Stimulated activated naive CD8-positive, alpha-beta T cell treated with anti-CD3 and anti-CD28 coated beads, Interleukin-15, Interleukin-2, amounts not matched to agents 100 ng/mL and 50 ng/mL, for 24 hours (primary cell): Measurements from ENCODE around the gene ZFP3.
"Not testable (repeated sequence)": the region's sequence is repeated elsewhere in the genome, so short reads cannot be mapped to it uniquely, and the experiment has no call there.

Experiments used
- H3K27ac Mint-ChIP-seq: one replicate; pipeline ENCODE4 v1.8.0; 2021; ENCODE audit warnings: mild to moderate bottlenecking, mixed read lengths
- H3K27me3 Mint-ChIP-seq: one replicate; pipeline ENCODE4 v1.8.0; 2021; ENCODE audit warnings: mixed read lengths
- H3K36me3 Mint-ChIP-seq: one replicate; pipeline ENCODE4 v1.8.0; 2021; ENCODE audit warnings: low read depth, mixed read lengths
- H3K4me1 Mint-ChIP-seq: one replicate; pipeline ENCODE4 v1.8.0; 2021; ENCODE audit warnings: low read depth, mixed read lengths
- H3K4me3 Mint-ChIP-seq: one replicate; pipeline ENCODE4 v1.8.0; 2021; ENCODE audit warnings: mild to moderate bottlenecking, mixed read lengths
- H3K9me3 Mint-ChIP-seq: one replicate; pipeline ENCODE4 v1.8.0; 2021; ENCODE audit warnings: mixed read lengths

ZFP3 gene

DNA sequence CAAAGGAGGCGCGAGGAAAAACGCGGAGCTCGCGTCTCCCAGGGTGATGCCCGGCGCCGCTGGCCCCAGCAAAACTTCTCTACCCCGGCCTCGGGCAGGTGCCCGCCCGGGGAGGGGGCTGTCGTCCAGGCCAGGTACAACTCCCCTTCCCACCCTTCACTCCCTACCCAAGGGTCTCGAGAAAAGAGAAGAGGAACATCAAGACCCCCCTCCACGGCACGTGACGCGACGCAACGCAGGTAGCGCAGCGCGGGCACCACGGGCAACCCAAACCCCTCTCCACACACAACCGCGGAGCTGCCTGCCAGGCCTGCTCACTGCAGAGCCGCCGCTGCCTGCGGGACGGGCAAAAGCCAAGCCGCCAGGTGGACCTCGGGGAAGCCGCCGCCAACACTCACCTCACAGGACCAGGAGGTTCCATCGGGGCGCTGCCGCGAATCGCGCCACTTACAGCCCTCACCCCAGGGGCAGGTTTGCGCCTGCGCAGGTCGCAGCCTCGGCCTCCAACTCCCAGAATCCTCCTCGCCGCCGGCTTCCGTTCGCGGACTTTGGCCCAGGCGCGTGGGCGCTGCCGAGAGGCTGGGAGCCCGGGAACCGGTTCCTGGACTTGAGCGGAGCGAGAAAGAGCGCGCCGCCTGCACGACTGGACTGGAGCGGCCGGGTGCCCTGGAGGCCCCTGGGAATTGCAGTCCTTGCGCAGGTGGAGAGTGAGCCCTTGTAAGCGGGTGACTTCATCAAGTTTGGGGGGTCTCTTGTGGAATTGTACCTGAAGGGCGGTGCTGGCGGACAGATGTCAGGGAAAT, 33.3 kb downstream of the ZFP3 start, which contains the start of gene ZNF232:
Gene ZNF232 (minus strand): TSS at position 477 of the 803 bp plus-strand sequence. CDS start 56 bp downstream, at position 421.
- peak within 1 kb of the TSS; percentile 79 for H3K27ac Mint-ChIP-seq
- H3K9me3 Mint-ChIP-seq: peaks cover 6% of the 10 kb centered on the region
- H3K36me3 Mint-ChIP-seq: peaks cover 63% of the 10 kb centered on the region

DNA sequence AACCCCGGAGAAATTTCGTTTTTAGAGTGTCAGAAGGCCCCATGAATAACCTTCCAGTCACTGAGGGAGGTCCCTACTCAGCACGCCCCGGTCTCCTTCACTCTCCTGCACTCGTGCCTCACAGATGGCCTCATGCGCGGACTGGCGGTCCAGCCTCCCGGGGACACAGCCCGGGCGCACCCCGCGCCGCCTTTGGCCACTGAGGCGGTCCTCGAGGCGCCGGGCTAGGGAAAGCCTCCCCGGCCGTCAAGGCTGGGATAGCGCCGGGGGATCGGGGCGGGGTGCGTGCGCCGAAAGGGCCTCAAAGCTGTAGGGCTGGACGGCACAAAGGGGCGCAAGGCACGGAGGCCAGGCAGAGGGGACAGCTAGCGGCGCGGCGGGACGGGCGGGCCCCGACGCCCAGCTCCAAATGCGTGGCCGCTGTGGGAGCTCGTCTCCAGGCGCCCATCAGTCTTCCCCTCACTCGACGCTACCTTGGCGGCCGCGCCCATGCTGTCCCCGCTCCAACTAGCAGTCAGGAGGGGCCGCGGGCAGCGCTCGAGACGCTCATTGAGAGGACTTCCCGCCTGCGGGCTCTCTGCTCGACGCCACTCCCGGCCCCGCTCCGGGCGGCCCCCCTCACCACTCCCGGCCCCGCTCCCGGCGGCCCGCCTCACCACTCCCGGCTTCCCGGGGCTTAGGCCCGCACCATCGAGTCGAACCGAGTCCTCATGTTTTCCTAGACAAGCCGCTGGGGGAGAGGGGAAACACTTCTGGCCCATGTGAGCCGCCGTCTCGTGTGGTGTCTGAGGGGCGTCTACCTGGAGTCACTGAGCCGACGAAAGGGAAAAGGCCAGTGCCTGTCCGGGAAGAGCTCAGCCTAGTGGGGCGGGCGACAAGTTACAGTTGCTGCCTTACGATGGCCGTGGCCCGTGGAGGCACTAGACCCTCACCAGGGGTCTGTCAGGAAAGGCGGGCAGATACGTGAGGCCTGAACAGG, 37.7 kb downstream of the ZFP3 start, which contains the start of gene USP6:
Gene USP6 (plus strand): TSS at position 360 of the 979 bp plus-strand sequence. CDS start 14,336 bp downstream, outside the sequence.
- Mint-ChIP-seq H3K27me3 (peaks cover 38% of the 10 kb centered on the region), H3K4me3 (no peak within 1 kb of the TSS), H3K4me1 (peaks cover 7% of the 10 kb centered on the region), H3K36me3 (peaks cover 22% of the 10 kb centered on the region), H3K9me3 (no peaks in the 10 kb centered on the region), H3K27ac (no peak within 1 kb of the TSS)

More for the DNA sequence above, 33.3 kb downstream of the ZFP3 start, which contains the start of gene ZNF232:
- peaks cover 31% of the 10 kb centered on the region for H3K4me1 Mint-ChIP-seq
- peaks cover 13% of the 10 kb centered on the region for H3K27me3 Mint-ChIP-seq
- peak within 1 kb of the TSS; percentile 92 for H3K4me3 Mint-ChIP-seq

DNA sequence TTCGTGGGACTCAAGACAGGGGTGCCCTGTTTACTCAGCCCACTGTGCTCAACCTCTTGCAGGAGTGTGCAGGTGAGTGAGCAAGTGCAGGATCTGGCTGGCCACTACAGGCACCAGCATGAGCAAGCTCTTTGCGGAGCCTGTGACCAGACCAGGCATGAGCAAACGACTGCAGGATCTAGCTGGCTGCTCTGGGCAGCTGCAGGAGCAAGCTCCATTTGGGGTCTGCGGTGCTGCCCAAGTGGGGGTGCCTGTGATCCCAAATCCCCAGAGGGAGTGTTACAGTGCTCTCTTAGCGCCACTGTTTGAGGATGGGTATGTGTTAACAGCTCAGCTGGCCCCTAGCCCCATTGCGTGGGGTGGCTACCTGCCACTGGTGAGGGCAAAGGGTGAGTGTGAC, 40.0 kb downstream of the ZFP3 start:
- H3K36me3 Mint-ChIP-seq: peaks cover 16% of the 10 kb centered on the region
- H3K9me3 Mint-ChIP-seq: no peaks in the 10 kb centered on the region
- H3K27ac Mint-ChIP-seq: no peak overlapping the region
- no peak overlapping the region for H3K4me3 Mint-ChIP-seq
- H3K27me3 Mint-ChIP-seq: peaks cover 51% of the 10 kb centered on the region
- no peaks in the 10 kb centered on the region for H3K4me1 Mint-ChIP-seq

DNA sequence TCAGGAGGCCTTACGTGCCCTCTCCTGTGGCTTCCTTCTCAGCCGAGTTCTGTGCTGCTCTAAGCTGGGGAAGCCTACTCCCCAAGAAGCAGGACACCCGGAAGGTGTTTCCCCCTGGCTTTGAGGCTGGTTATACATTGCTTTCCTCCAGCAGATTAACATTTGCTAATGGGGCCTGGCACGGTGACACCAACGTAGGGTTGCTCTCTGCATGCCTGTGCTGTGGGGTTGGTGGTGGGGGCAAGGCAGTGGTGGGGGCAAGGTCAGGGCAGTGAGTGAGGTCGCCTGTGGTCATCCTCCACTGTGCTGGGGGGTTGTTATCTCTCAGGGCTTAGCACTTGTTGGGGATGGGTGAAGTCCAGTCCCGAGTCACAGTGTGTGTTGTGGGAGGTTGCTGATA, 41.8 kb downstream of the ZFP3 start:
- H3K4me3 Mint-ChIP-seq: no peak overlapping the region

DNA sequence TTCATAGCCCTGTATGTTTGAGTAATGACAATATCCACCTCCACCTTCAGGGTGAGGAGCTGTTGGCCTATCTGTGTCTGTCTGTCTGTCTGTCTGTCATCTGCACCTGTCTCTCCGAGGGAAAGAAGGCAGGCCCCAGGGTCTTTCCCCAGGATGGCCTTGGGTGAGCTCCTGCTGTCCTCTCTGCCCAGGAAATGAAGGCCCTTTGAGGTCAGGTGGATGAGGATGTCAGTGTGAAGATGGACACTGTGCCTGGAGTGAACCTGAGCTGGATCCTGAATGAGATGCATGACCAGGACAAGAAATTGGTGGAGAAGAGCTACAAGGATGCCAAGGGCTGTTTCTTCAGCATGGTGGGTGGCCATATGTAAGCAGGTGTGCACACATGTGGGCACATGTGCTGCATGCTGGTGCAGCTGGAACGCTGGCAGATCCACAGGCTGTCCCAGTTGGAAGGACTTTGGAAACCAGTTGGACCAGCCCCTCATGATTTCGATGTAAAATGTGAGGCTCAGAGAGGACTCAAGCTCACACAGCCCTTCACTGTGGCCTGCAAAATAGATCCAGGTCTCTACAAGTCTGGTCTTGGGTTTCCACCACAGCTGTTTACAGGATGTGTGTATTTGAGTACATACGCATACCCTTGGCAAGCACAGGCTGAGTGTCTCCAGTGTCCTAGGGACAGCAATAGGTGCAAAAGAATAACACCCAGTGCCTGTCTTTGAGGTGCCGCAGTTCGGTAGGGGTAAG, 42.3 kb downstream of the ZFP3 start:
- H3K36me3 Mint-ChIP-seq, H3K9me3 Mint-ChIP-seq, H3K4me3 Mint-ChIP-seq, H3K4me1 Mint-ChIP-seq, H3K27ac Mint-ChIP-seq: not testable (repeated sequence)
- peaks cover 54% of the 10 kb centered on the region for H3K27me3 Mint-ChIP-seq

More for the DNA sequence above, 41.8 kb downstream of the ZFP3 start:
- Mint-ChIP-seq H3K27ac (no peak overlapping the region), H3K4me1 (no peaks in the 10 kb centered on the region), H3K27me3 (peaks cover 59% of the 10 kb centered on the region), H3K9me3 (no peaks in the 10 kb centered on the region), H3K36me3 (no peaks in the 10 kb centered on the region)

DNA sequence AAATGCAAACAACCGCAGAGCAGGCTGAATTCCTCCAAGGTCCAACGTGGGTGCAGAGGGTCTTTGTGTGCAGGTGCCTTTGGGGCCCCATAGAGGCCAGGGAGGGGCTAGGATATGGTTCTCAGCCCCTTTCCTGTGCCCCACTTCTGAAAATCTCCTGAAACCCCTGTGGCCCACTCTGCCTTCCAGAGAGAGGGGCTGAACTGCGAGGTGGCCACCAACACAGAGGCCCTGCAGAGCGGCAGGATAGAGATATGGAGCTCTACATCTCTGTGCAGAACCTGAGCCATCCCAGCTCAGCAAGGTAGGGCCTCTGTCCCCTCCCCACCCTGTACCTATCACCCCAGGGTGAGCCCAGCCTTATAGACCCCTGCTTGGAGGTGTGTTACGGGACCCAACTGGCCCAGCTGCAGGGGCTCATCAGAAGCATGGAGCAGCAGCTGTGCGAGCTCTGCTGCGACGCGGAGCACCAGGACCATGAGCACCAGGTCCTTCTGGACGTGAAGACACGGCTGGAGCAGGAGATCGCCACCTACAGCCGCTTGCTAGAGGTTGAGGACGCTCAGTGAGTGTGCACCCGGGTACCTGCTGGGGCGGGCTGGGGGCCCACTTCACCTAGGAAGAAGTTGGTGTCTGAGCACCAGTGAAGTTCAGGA, 43.0 kb downstream of the ZFP3 start:
- Mint-ChIP-seq H3K27ac (no peak overlapping the region), H3K9me3 (no peaks in the 10 kb centered on the region), H3K36me3 (no peaks in the 10 kb centered on the region), H3K4me1 (no peaks in the 10 kb centered on the region), H3K27me3 (peaks cover 53% of the 10 kb centered on the region), H3K4me3 (peak overlapping the region; percentile 24)

DNA sequence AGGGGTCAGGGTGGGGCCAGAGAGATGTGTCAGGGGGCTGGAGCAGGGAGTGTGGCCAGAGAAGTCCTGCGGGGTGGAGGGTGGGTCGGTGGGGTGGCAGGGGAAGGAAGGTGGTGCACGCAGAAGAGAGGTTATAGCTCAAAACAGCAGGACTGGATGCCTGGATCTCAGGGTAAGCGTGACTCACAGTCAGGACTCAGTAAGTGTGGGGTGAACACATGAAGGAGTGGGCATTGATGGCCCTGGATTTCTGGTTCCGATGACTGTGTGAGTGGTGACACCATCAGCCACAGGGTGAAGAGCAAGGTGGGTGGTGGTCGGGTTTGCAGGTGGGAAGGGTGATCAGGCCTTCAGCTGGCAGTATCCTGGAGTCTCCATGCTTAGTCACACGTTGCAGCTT, 43.8 kb downstream of the ZFP3 start:
- H3K27ac Mint-ChIP-seq, H3K9me3 Mint-ChIP-seq, H3K4me1 Mint-ChIP-seq, H3K4me3 Mint-ChIP-seq, H3K36me3 Mint-ChIP-seq: not testable (repeated sequence)
- H3K27me3 Mint-ChIP-seq: peaks cover 46% of the 10 kb centered on the region

DNA sequence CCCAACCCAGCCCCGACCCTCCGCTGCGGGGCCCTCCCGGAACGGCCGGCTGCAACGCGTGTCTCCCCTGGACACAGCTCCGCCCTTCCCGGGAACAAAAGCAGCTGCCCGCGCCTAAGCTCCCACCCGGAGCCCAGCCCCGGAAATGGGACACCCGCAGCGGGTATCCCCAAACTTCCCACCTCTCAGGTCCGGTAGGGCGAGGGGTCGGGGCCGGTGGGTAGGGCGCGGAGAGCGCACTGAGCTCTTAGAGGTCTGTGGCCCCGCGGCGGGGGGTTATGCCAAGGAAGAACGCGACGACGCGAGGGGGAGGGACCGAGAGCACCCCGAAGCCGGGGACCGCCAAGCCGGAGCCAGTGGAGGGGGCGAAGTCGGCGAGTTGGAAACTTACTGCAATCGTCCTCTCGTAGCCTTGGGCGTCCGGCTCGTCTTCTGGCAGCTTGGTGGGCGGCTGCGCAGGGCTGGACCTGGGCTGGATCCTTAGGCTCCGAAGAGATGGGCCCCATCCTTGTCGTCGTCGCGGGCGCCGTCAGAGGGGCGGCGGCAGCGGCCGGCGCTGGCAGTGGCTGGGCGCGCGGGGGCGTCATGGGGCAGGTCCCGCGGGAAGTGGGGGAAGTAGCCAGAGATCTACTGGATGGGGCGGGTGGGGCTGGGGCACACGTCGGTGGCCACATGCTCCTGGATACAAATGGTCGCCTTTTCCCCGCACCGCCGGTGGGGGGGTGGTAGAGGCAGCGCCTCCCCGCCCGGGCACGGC, 44.5 kb downstream of the ZFP3 start:
- Mint-ChIP-seq H3K9me3 (no peaks in the 10 kb centered on the region), H3K4me3 (no peak overlapping the region), H3K27me3 (peaks cover 48% of the 10 kb centered on the region), H3K36me3 (no peaks in the 10 kb centered on the region), H3K4me1 (no peaks in the 10 kb centered on the region), H3K27ac (no peak overlapping the region)

DNA sequence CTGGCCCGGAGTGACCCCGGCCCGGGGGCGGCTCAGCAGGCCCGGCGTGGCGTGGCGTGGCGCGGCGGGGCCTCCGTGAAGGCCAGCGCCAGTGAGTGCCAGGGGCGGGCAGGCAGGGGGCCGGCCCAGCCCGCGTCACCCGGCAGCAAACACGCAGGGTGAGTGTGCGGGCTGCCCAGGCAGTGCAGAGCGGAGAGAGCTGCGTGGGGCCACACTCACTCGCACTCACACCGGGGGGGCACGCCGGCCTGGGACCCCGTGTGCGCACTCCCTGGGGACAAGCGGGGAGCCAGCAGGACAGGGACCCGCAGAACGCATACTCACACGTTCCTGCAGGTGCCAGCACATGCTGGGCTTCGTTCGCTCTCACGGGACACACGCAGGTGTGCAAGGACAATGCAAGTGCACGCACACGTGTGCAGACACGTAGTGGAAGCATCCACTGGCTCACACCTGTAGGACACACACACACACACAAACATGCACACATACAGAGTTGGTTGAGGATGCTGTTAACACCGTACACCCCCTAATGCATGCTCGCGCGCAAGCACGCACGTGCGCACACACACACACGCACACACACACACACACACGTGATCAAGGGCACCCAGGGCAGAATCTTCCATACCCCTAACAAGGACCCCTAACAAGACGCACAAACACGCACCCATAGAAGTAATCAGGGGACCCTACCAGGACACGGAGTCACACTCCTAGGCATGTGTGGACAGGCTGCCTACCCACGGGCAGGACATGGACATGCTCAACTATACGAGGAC, 45.3 kb downstream of the ZFP3 start:
- Mint-ChIP-seq H3K27me3 (peaks cover 49% of the 10 kb centered on the region), H3K4me3 (no peak overlapping the region), H3K36me3 (no peaks in the 10 kb centered on the region), H3K4me1 (no peaks in the 10 kb centered on the region), H3K9me3 (no peaks in the 10 kb centered on the region), H3K27ac (no peak overlapping the region)

DNA sequence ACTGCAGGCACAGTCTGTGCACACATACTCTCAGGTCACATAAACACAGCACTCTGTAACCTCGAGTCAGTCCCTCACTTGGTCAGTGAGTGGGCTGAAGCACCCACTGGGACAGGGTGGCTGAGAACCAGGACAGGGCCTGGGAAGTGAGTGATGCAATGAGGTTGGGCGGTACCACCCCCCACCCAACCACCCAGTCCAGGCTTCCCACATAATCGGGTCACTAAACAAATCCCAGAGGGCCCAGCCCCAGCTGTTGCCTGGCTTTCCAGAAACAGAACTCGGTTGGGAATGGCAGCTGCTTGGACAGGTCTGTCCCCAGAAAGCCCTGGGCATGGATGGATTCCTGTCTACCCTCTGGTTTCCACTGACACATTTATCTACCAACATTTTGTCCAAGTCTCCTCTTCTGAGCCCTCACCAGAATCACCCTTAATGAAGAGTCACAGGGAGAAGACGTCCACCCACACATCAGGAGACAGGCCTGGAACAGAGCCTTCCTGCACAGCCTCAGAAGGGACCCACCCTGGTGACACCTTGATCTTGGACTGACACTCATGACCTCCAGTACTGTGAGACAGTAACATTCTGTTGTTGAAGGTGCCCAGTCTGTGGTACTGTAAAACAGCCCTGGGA, 46.0 kb downstream of the ZFP3 start:
- H3K9me3 Mint-ChIP-seq, H3K4me1 Mint-ChIP-seq, H3K27ac Mint-ChIP-seq, H3K4me3 Mint-ChIP-seq, H3K36me3 Mint-ChIP-seq: not testable (repeated sequence)
- peaks cover 44% of the 10 kb centered on the region for H3K27me3 Mint-ChIP-seq

DNA sequence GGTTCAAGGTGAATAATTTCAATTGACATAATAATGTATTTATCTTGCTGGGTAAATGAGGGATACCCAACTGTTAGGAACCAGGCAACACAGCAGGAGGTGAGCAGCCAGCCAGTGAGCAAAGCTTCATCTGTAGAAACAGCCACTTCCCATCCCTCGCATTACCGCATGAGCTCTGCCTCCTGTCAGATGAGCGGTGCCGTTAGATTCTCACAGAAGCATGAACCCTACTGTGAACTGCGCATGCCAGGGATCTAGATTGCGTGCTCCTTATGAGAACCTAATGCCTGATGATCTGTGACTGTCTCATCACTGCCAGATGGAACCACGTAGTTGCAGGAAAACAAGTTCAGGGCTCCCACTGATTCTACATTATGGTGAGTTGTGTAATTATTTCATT, 46.6 kb downstream of the ZFP3 start:
- not testable (repeated sequence) for H3K4me3 Mint-ChIP-seq, H3K27ac Mint-ChIP-seq, H3K9me3 Mint-ChIP-seq, H3K4me1 Mint-ChIP-seq, H3K36me3 Mint-ChIP-seq
- peaks cover 41% of the 10 kb centered on the region for H3K27me3 Mint-ChIP-seq

DNA sequence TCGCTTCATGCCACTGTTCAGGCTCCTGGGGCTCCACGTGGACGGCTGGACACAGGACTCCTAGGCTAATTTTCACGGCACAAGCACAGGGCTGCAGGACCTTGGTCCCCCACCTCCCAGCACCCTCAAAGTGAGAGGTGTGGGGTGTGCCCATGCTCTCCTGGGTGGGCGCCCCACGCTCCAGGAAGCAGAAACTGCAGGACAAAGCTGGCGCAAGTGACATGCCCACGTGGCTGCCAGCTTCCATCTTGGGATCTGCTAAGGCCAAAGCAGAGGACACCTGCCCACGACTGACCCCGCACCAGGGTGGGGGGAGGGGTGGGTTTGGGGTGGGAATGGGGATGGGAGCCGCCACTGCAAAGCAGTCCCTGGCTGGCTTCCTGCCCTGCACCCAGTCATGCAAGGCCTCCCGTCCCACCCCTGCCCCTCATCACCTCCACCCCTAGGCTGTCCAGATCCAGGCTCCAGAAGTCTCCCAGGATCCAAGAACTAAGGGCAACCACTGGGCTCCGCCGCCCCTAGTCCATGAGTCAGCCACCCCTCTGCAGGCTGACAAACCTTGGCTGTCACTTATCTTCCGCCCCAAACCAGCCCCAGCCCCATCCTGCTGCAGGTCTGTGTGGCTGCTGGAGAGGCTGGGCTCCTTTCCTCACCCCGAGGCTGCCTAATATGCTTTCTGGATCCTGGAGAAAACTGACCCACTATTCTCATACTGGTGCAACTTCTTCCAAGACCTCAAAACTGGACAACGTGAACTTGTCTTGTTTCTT, 48.6 kb downstream of the ZFP3 start:
- Mint-ChIP-seq H3K9me3 (no peaks in the 10 kb centered on the region), H3K4me3 (no peak overlapping the region), H3K27ac (no peak overlapping the region)

More for the DNA sequence above, 48.6 kb downstream of the ZFP3 start:
- H3K4me1 Mint-ChIP-seq: no peaks in the 10 kb centered on the region
- no peaks in the 10 kb centered on the region for H3K36me3 Mint-ChIP-seq
- peaks cover 25% of the 10 kb centered on the region for H3K27me3 Mint-ChIP-seq
